Measurements from ENCODE around the gene CAMK1. TPM values are rescaled to one million over a fixed set of nuclear protein-coding genes. Genes with fewer than 3 reads are reported as not detected.

Gene CAMK1
- total and polyA plus RNA-seq, 9 of the 15 experiments (the other 6 are each of a cell fraction or from before 2014, with no cell fraction given): 0.23 to 10.7 (median 6.0) TPM

- TF ChIP-seq ZBTB40 (IDR thresholded peaks at IDR 0.05): no peak
- TF ChIP-seq ZBTB40 (CRISPR knock-in tag; IDR thresholded peaks at IDR 0.05): no peak
- no peak for TF ChIP-seq USF2 (CRISPR knock-in tag; IDR thresholded peaks at IDR 0.05)
- no peak for TF ChIP-seq ARID1B (IDR thresholded peaks at IDR 0.05)
- no peak for TF ChIP-seq DDX20 (tag; IDR thresholded peaks at IDR 0.05; ENCODE audit: low read depth)
- TF ChIP-seq NFRKB (IDR thresholded peaks at IDR 0.05; ENCODE audit: low read depth): no peak
- TF ChIP-seq ZC3H4 (CRISPR knock-in tag; IDR thresholded peaks at IDR 0.05; ENCODE audit: borderline replicate concordance): no peak
- peak; percentile 43; the same call in 1 of the 2 replicates for TF ChIP-seq ATF7 (IDR thresholded peaks at IDR 0.05)
- TF ChIP-seq ZNF398 (CRISPR knock-in tag; IDR thresholded peaks at IDR 0.05): no peak
- no peak for TF ChIP-seq PPARD (CRISPR knock-in tag; IDR thresholded peaks at IDR 0.05)
- no peak for TF ChIP-seq MTA3 (IDR thresholded peaks at IDR 0.05; ENCODE audit: borderline replicate concordance)
- no peak for TF ChIP-seq ZNF280B (CRISPR knock-in tag; IDR thresholded peaks at IDR 0.05)
Observed at GRCh38 chr3:9769426-9770275, at the start of gene CAMK1 (continued).
